ENCODE measurements around the gene UBE2J1. TPM values are rescaled to one million over a fixed set of nuclear protein-coding genes. Genes with fewer than 3 reads are reported as not detected.

The UBE2J1 gene
- total RNA-seq, 6 donors from 2014 or later: 16.5 to 55.5 (median 37.4) TPM

- TF ChIP-seq POLR2A (IDR thresholded peaks at IDR 0.05): no peak
- peak in 1 of 2 donors; percentile 13 for TF ChIP-seq POLR2AphosphoS5 (IDR thresholded peaks at IDR 0.05)
- no peak for TF ChIP-seq EP300 (IDR thresholded peaks at IDR 0.05)
- peak in 5 of 6 experiments; percentile 30 to 59 (median 43) for TF ChIP-seq CTCF (IDR thresholded peaks at IDR 0.05)
- H3K36me3 ChIP-seq: no peaks in the 10 kb centered on the region
- no peaks in the 10 kb centered on the region for H3K9me3 ChIP-seq
- H3K4me3 ChIP-seq: no peak overlapping the region
- WGBS, 2 donors: 50 to 71% methylated on average over 6 of the region's 6 CpGs
- no peaks in the 10 kb centered on the region for H3K27me3 ChIP-seq
- H3K4me1 ChIP-seq: peaks cover 6 to 10% (median 9%) of the 10 kb centered on the region in 4 donors
- DNase-seq (peak in 1 of 2 donors; percentile 94), ATAC-seq (ENCODE audit: low FRiP score in 2 of 2) (peak; percentile 72 to 94)
- peak overlapping the region in 2 of 4 donors; percentile 42 to 48 for H3K27ac ChIP-seq
These were observed 23.1 kb upstream of the UBE2J1 start for GRCh38 chr6:89375427-89376267.

GRCh38 chr6:89372506-89372901 is 20.0 kb upstream of the UBE2J1 start:
- Histone ChIP-seq H3K27me3 (no peaks in the 10 kb centered on the region), H3K27ac (peak overlapping the region in 3 of 4 donors; percentile 27 to 61 (median 37)), H3K4me3 (no peak overlapping the region), H3K36me3 (no peaks in the 10 kb centered on the region), H3K4me1 (peaks cover 8 to 18% (median 13%) of the 10 kb centered on the region in 4 donors), H3K9me3 (no peaks in the 10 kb centered on the region)
- TF ChIP-seq POLR2AphosphoS5 (IDR thresholded peaks at IDR 0.05) (no peak), CTCF (IDR thresholded peaks at IDR 0.05) (no peak), POLR2A (IDR thresholded peaks at IDR 0.05) (no peak)
- 32 to 34% methylated on average over 3 of the region's 3 CpGs for WGBS, 2 donors
- DNase-seq (no peak), ATAC-seq (ENCODE audit: low FRiP score in 2 of 2) (no peak)

GRCh38 chr6:89371849-89372505 is 19.5 kb upstream of the UBE2J1 start:
- DNase-seq: peak; percentile 38 to 88
- Histone ChIP-seq H3K4me1 (peaks cover 8 to 18% (median 13%) of the 10 kb centered on the region in 4 donors), H3K4me3 (no peak overlapping the region), H3K9me3 (no peaks in the 10 kb centered on the region), H3K27me3 (no peaks in the 10 kb centered on the region), H3K27ac (peak overlapping the region in 3 of 4 donors; percentile 27 to 61 (median 37)), H3K36me3 (no peaks in the 10 kb centered on the region)
- ATAC-seq (ENCODE audit: low FRiP score in 2 of 2): peak; percentile 92 to 94
- 28 to 33% methylated on average over 7 to 8 of the region's 8 CpGs for WGBS, 2 donors
- TF ChIP-seq EP300 (IDR thresholded peaks at IDR 0.05) (no peak), POLR2A (IDR thresholded peaks at IDR 0.05) (no peak), CTCF (IDR thresholded peaks at IDR 0.05) (peak; percentile 82 to 91 (median 86)), POLR2AphosphoS5 (IDR thresholded peaks at IDR 0.05) (no peak)

GRCh38 chr6:89368999-89369398 is 16.5 kb upstream of the UBE2J1 start:
- Histone ChIP-seq H3K27me3 (no peaks in the 10 kb centered on the region), H3K27ac (no peak overlapping the region), H3K4me1 (peaks cover 8 to 20% (median 14%) of the 10 kb centered on the region in 4 donors), H3K4me3 (no peak overlapping the region), H3K36me3 (no peaks in the 10 kb centered on the region), H3K9me3 (no peaks in the 10 kb centered on the region)
- TF ChIP-seq CTCF (IDR thresholded peaks at IDR 0.05) (peak in 5 of 6 experiments; percentile 26 to 43 (median 36)), EP300 (IDR thresholded peaks at IDR 0.05) (no peak)
- 7 to 14% methylated on average over 7 of the region's 7 CpGs for WGBS, 2 donors
- ATAC-seq (ENCODE audit: low FRiP score in 2 of 2) (peak in 1 of 2 donors; percentile 71), DNase-seq (peak in 1 of 2 donors; percentile 58)

Measured in upper lobe of left lung (tissue), 6 donors.